WERI-Rb-1 (cell line): ENCODE data around the gene CR2.

Experiments used
- DNase-seq: peaks from one replicate; pipeline ENCODE4 v3.0.0-alpha.2; 2020
- H3K27ac ChIP-seq: fragments of 250-450 bp; sonication (Bioruptor Pico); 2 replicates; pipeline ENCODE4 v1.5.1; 2020; ENCODE audit warnings: mild to moderate bottlenecking, moderate library complexity
- H3K27me3 ChIP-seq: fragments of 250-450 bp; sonication (Bioruptor Pico); 2 replicates; pipeline ENCODE4 v1.5.1; 2021; ENCODE audit warnings: mild to moderate bottlenecking, low read depth, moderate library complexity; ENCODE audit not compliant: insufficient read depth, severe bottlenecking
- H3K36me3 ChIP-seq: fragments of 250-450 bp; sonication (Bioruptor Pico); 2 replicates; pipeline ENCODE4 v1.5.1; 2020; ENCODE audit warnings: mild to moderate bottlenecking, moderate library complexity
- H3K4me3 ChIP-seq: 2 replicates; pipeline ENCODE4 v1.5.1; 2011; ENCODE audit warnings: low read depth, mild to moderate bottlenecking, control low read depth, low read length
- H3K9me3 ChIP-seq: fragments of 250-450 bp; sonication (Bioruptor Pico); 2 replicates; pipeline ENCODE4 v1.5.1; 2021; ENCODE audit warnings: mild to moderate bottlenecking, moderate library complexity; ENCODE audit not compliant: severe bottlenecking
- CTCF ChIP-seq: IDR thresholded peaks from 2 replicates; pipeline ENCODE4 v1.5.1; 2011; ENCODE audit warnings: low read depth, mild to moderate bottlenecking, control low read depth, inconsistent platforms, low read length

The CR2 gene

DNA sequence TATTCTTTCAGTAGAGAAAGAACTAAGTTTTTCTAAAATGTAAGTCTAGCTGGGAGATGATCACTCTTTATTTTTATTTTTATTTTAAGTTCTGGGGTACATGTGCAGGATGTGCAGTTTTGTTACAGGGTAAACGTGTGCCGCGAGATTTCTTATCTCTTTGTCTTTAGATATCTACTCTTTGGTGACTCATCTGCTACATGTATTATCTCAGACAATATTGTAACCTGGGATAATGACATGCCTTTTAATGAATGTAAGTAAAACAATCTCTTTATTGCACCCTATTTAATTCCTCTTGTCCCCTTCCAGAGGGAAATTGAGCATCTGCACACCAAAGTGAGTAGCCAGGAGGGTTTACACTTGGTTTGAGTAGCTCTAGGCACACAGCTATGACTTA is 9.4 kb downstream of the CR2 start:
- TF ChIP-seq CTCF: no peak
- Histone ChIP-seq H3K27me3 (peaks cover 100% of the 10 kb centered on the region), H3K36me3 (no peaks in the 10 kb centered on the region), H3K9me3 (no peaks in the 10 kb centered on the region), H3K4me3 (no peak overlapping the region), H3K27ac (no peak overlapping the region)
- DNase-seq: no peak

- Histone ChIP-seq H3K36me3 (no peaks in the 10 kb centered on the region), H3K27ac (no peak overlapping the region), H3K9me3 (no peaks in the 10 kb centered on the region), H3K4me3 (no peak overlapping the region), H3K27me3 (peaks cover 100% of the 10 kb centered on the region)
- TF ChIP-seq CTCF: no peak
- no peak for DNase-seq
Measured at GRCh38 chr1:207470927-207471326, 16.8 kb downstream of the CR2 start.

DNA sequence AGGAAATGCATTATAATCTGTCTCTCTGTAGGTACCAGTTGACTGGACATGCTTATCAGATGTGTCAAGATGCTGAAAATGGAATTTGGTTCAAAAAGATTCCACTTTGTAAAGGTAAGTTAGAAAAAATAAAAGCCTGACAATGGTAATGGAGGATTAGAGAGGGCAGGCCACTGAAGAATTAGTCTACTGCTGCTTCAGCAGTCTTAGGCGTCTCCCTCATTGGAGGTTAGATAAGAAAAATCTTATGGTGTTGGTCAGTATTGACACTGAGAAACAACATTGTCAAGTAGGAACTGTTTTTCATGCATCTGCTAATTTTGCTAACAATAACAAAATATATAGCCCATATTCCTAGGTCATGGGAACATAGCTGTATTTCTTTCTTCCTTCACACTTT is 20.1 kb downstream of the CR2 start:
- H3K27ac ChIP-seq: no peak overlapping the region
- DNase-seq: no peak
- H3K36me3 ChIP-seq: no peaks in the 10 kb centered on the region
- H3K4me3 ChIP-seq: no peak overlapping the region
- no peaks in the 10 kb centered on the region for H3K9me3 ChIP-seq
- peaks cover 98% of the 10 kb centered on the region for H3K27me3 ChIP-seq
- TF ChIP-seq CTCF: no peak

DNA sequence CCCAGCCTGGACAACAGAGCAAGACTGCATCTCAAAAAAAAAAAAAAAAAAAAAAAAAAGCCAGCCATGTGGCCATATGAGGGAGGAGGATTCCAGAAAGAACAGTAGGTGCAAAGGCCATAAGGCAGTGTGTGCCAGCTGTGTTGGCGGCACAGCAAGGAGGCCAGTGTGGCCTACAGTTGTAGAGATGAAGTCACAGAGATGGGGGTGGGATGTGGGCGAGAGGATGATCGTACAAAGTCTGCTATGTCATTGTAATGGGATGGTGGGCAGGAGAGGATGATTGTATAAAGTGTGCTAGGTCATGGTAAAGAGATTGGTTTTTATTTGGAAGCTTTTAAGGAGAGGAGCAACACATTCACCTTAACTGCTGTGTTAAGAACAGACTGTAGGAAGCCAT is 32.1 kb downstream of the CR2 start:
- no peak overlapping the region for H3K4me3 ChIP-seq
- no peak for TF ChIP-seq CTCF
- H3K27me3 ChIP-seq: peaks cover 98% of the 10 kb centered on the region
- H3K36me3 ChIP-seq: no peaks in the 10 kb centered on the region
- DNase-seq: no peak
- no peak overlapping the region for H3K27ac ChIP-seq
- H3K9me3 ChIP-seq: no peaks in the 10 kb centered on the region

GRCh38 chr1:207487636-207488035 is 33.5 kb downstream of the CR2 start:
- H3K27ac ChIP-seq: no peak overlapping the region
- H3K27me3 ChIP-seq: peaks cover 98% of the 10 kb centered on the region
- DNase-seq: no peak
- H3K9me3 ChIP-seq: no peaks in the 10 kb centered on the region
- no peak overlapping the region for H3K4me3 ChIP-seq
- H3K36me3 ChIP-seq: no peaks in the 10 kb centered on the region
- TF ChIP-seq CTCF: no peak

DNA sequence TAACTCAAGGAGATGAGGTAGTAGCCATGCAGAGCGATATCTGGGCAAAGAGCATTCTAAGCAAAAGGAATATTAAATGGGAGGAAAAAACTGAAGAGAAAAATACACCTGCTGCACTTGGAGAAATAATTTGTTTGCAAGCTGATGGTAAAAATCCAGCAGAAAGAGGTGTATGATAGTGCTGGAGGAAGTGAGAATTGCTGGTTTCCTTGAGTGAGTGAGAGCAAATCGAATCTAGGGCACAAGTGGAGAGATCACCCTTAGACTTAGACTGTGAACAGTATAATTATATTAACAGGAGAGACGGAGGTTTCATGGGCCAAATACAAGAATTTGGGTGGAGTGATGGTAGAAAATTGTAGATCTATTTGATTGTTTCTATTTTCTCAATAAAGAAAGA is 39.1 kb downstream of the CR2 start:
- no peak for TF ChIP-seq CTCF
- no peak for DNase-seq
- no peak overlapping the region for H3K4me3 ChIP-seq
- H3K27ac ChIP-seq: no peak overlapping the region
- H3K9me3 ChIP-seq: no peaks in the 10 kb centered on the region
- H3K36me3 ChIP-seq: no peaks in the 10 kb centered on the region
- H3K27me3 ChIP-seq: peaks cover 100% of the 10 kb centered on the region
